ENCODE measurements around the gene TP63.
A peak's percentile ranks its signal among the peaks of the same experiment; 100 is the strongest.

Gene TP63

DNA sequence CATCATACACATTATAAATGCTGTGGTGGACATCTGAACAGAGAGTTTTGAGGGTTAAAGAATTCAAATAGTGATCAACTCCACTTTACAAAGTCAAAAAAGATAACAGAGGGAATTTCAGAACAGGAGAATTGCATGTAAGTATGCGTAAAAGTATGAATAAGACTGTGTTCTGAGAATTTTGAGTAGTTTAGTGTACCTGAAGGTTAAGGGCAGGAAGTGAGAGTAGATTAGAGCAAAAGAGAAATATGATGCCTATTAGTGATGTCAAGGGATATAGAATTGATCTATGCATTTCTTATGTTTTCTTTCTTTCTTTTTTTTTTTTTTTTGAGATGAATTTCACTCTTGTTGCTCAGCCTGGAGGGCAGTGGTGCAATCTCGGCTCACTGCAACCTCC is 53.1 kb downstream of the TP63 start:
- DNase-seq (ENCODE audit: low read depth), result no peak

DNA sequence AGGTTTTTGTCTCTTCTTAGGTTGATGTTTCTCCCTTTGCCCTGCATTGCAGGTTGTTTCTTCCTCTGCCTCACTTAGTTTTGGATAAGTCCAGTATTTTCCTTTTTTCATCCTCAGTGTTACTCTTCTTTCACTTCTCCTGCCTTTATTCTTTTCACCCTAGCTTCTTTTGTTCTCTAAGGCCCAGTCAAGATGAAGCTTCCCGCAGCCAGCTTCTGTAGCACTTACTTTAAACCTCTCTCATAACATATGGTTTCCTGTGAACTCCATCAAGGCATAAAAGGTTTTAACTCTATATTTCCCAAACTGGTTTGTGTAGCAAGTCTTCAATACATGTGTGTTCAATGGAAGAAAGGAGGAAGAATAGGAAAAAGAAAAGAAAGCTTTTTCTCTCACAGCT is 54.1 kb downstream of the TP63 start:
- DNase-seq (ENCODE audit: low read depth), result peak; percentile 19

GRCh38 chr3:189685860-189686259 is 54.7 kb downstream of the TP63 start:
- peak; percentile 80 for DNase-seq (ENCODE audit: low read depth)

DNA sequence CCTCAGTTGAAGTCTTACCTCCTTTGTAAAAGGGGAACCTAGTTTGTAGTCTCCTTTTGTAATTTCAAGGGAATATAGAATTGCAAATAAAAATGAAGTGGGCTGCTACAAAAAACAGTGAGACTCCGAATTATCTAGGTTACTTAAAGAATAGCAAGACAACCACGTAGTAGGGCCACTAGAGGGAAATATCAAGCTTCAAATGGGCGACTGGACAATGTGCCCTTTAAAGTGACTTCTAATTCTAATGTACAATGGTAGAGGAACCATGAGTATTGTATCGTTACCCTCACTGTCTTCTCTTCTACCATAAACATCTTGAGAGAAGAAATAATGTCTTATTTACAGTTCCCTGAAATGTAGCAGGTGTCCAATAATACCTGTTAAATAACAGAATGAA is 56.3 kb downstream of the TP63 start:
- no peak for DNase-seq (ENCODE audit: low read depth)

DNA sequence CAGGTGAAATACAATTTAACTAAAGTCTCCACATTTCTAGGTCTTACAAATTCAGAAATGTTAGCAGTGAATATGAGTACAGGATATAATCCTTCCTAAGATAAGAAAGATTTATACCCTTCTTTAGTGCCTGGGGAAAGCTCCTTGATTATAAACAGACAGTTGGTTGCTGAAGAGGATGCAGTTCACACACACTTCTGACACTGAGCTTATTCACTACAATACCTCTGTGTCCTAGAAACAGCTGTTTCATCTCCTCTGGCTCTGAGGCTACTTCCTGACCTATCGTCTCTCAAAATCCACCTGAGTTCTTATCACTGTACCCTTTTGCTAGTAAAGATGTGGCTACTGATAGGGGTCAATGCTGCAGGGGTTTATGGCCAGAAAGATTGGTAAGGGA is 57.1 kb downstream of the TP63 start:
- no peak for DNase-seq (ENCODE audit: low read depth)

DNA sequence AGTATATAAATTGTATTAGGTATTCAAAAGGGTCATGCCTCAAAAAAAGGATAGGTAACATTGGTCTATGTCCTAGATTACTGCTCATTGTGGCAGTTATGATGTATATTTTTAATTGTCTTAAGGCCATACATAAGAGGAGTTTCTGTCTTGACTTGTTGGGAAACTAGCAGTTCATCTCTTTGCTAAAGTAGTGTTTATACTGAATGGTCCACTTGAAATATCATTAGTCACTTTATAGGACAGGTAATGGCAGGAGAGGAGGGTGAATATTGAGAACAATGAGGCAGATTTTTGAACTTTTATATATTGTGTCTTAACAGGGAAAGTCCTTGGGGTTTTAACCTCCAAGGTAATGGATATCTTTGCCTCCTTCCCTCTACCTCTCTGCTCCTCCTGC is 58.4 kb downstream of the TP63 start:
- no peak for DNase-seq (ENCODE audit: low read depth)

- DNase-seq (ENCODE audit: low read depth), result no peak
Measured at GRCh38 chr3:189690237-189690636, 59.0 kb downstream of the TP63 start.

GRCh38 chr3:189690672-189691071 is 59.5 kb downstream of the TP63 start:
- DNase-seq (ENCODE audit: low read depth), result no peak

- DNase-seq (ENCODE audit: low read depth), result no peak
Measured at GRCh38 chr3:189695400-189695799, 64.2 kb downstream of the TP63 start.

- peak; percentile 14 for DNase-seq (ENCODE audit: low read depth)
Measured at GRCh38 chr3:189698811-189699210, 67.6 kb downstream of the TP63 start.

- no peak for DNase-seq (ENCODE audit: low read depth)
Measured at GRCh38 chr3:189699885-189700284, 68.7 kb downstream of the TP63 start.

DNA sequence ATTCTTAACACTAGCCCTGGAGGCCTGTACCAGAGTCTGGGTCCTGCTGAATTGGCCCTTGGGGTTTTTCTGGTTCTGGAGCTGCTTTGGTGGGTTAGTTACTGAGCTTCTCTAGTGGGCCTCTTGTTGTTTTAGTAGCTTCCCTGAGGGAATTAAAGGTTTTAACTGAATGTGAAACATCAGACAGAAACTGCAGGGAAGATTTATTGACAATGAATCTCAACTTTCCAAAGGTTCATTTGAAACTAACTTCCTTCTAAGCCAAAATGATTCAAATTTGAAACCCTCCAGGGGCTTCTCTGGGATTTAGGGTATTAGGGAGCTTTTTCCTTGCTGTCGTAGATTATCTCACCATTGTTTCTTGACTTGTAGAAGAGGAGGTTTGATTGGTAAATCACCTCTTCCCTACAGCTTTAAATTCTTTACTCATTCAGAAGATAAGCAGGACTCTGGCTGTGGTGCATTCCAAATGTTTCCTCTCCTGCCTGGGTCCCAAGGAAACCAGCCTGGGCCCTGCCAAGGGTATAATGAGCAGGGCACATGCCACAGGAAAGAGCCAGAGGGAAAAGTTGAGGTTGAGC is 71.0 kb downstream of the TP63 start:
- DNase-seq (ENCODE audit: low read depth), result no peak

GRCh38 chr3:189703865-189704264 is 72.7 kb downstream of the TP63 start:
- DNase-seq (ENCODE audit: low read depth), result no peak

GRCh38 chr3:189708375-189708774 is 77.2 kb downstream of the TP63 start:
- no peak for DNase-seq (ENCODE audit: low read depth)

- peak; percentile 98 for DNase-seq (ENCODE audit: low read depth)
Measured at GRCh38 chr3:189710620-189711402, 79.6 kb downstream of the TP63 start.

GRCh38 chr3:189712906-189713483 is 81.8 kb downstream of the TP63 start:
- DNase-seq (ENCODE audit: low read depth), result peak; percentile 12

- DNase-seq (ENCODE audit: low read depth), result peak; percentile 75
Measured at GRCh38 chr3:189714991-189715961, 84.1 kb downstream of the TP63 start.

DNA sequence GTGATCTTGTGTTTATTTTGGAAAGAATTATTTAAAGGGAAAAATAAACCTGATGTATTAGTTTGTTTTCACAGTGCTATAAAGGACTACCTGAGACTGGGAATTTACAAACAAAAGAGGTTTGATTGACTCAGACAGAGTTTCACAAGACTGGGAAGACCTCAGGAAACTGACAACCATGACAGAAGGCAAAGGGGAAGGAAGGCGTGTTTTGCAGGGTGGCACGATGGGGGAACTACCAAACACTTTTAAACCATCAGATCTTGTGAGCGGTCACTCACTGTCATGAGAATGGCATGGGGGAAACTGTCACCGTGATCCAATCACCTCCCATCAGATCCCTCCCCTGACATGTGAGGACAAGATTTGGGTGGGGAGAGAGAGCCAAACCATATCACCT is 87.0 kb downstream of the TP63 start:
- no peak for DNase-seq (ENCODE audit: low read depth)

- DNase-seq (ENCODE audit: low read depth), result no peak
Measured at GRCh38 chr3:189720736-189721417, 89.7 kb downstream of the TP63 start.

GRCh38 chr3:189721873-189722665 is 90.9 kb downstream of the TP63 start:
- DNase-seq (ENCODE audit: low read depth), result no peak

DNA sequence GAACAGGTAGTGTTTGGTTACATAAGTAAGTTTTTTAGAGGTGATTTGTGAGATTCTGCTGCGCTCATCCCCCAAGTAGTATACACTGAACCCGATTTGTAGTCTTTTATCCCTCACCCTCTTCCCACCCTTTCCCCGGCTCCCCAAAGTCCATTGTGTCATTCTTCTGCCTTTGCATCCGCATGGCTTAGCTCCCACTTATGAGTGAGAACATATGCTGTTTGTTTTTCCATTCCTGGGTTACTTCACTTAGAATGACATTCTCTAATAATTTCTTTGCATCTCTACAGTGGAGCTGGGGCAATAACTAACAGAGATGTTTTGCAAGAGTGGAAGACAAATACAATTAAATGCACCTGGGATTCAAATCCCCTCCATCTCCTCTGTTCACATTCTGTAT is 93.2 kb downstream of the TP63 start:
- peak; percentile 36 for DNase-seq (ENCODE audit: low read depth)
